GM19099 (cell line): ENCODE measurements around the gene TMEM175.

Experiments
- POLR2A ChIP-seq: IDR thresholded peaks from 3 replicates; pipeline ENCODE4 v1.6.1; 2011; ENCODE audit warnings: low read depth; ENCODE audit not compliant: insufficient read length; ENCODE audit errors: extremely low read depth

Gene TMEM175

DNA sequence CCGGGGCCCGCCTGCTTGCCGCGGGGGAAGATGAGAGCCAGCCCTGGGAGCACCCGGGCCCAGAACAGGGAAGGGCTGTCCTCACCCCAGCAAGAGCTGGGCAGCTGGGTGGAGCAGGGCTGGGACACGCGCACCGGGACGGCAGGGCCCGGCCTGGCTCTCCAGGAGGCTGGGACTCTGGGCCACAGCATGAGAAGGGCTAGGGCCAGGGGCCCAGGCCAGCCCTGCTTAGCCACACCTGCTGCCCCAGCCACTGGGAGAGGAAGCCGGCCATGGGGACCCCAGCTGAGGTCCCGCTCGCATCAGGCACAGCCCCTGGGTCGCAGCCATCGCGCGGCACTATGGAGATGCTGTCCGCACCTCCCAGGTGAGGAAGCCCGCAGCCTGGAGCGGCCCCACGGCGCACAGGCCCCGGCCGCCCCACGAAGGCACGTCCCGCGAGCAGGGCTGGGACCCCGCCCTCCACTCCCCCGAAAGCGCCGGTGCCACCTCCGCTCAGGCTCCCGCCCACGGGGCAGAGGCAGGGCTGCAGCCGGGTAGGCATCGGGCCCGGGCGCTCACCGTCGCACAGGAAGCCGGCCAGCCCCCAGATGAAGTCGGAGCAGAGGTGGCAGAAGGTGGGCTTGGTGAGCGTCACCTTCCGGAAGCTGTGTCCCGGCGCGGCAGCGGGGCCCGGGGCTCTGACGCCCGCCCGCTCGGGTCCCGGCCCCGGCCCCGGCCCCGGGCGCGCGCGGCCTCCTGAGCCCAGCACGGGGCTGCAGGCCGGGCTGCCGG lies 40.6 kb downstream of the TMEM175 start:
- TF ChIP-seq POLR2A, result peak; percentile 7

DNA sequence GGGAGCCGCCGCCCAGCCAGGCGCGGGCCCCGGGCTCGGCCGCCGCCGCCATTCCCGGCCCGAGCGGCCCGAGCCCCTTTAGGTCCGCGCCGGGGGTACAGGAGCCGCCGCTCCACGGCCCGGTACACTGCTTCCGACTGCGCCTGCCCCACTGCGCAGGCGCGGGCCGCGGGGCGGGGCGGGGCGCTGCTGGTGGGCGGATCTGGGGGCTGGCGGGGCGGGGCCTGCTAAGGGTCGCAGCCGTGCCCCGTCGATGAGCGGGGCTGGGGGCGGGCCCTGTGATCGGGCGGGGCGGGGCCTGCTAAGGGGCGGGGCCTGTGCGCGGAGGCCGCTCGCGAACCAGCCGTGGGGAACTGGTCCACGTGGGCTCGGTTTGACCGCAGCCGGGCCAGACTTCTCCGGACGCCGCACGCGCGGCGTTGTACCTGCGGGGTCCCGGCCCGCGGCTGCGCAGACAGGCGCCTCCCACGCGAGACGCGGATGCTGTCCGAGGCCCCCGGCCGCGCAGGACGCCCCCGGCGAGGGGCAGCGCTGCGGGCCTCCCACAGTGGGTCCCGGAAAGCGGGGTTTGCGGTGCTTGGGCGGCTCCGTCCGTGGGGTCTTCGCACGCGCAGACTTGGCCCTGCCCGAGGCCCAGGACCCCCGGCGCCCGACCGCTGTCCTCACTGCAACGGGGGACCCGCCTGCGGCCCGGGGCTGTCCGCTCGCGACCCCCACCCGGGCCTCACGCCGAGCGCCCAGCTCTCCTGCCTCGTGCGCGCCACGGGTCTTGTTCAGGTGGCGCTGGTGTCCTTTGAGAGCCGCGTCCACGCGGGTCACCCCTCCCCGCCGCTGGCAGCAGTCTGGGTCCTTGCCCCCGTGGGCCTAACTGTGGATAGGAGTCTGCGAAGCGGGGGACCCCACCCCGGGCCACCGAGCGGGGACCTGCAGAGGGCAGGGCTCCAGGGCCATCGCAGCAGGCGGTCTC lies 41.5 kb downstream of the TMEM175 start, which contains the start of gene DGKQ:
Gene DGKQ, minus strand, starts transcription at position 139 of the 967 bp plus-strand sequence. Its CDS starts 87 bp downstream, at position 52.
- TF ChIP-seq POLR2A, result peak; percentile 46

- TF ChIP-seq POLR2A, result no peak
Observed at GRCh38 chr4:974668-975067, 42.4 kb downstream of the TMEM175 start.

DNA sequence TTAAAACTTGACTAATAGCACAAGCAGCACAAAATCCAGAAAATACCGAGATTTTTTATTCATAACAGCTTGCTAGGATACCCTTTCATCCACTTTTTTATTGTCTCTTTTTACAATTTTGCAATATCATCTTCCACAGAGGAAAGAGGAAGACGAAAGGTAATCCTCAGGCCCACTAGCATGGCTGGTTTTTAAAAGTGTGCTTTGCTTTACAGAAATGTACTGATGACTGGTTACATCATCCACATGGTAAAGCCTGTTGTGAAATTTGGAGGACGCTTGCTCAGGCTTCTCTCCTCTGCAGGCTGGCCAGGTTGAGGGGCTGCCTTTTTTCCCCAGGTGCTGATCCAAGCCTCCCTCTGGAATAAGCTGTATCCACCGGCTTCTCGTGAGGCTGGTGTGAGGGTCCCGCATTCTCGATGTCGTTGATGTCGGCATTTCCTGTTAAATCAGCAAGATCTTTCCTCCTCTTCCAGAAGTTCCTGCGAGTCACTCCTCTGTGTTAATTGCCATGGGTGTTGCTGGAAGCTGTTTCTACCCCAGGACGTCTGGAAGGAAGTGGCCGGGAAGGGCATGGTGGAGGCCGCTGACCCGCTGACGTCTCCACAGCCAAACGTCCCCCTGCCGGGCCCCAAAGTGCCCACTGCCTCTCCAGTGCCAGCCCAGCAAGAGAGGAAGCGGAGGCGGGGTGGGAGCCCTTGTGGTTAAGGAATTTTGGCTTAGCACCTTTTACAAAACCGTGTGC lies 46.9 kb downstream of the TMEM175 start:
- TF ChIP-seq POLR2A, result no peak

DNA sequence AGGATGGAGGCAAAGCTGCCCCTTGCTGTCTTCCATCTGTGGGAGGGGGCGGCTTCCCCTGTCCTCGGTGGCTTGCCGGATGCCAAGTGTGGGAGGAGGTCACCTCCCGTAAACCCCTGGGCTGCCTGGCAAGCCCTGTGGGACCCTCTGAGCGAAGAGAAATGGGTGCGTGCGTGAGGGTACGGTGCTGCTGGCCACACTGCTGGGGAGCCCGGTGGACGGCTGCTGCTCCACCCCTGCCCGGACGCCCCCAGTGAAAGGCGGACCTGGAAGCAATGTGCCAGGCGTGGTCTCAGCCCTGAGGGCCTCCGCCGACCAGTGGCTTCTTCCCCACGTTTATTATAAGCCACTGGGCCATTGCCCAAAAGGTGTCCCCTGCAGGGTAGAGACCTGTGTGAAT lies 50.0 kb downstream of the TMEM175 start:
- no peak for TF ChIP-seq POLR2A

DNA sequence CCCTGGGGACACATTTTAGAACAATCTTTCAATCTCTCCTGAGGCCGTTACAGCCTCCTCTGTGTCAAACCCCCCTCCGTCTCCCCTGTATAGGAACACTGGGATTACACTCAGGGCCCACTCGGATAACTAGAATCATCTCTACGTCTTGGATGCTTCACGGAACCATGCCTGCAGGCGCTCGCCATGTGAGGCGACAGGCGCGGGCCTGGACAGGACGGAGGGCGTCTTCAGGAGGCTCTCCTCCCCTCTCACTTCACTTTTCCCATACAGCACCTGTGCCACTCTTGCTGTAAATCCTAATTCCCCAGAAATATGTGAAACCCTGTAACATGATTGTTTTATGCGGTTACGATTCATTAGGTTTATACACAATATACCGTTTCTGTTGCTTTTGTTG lies 50.6 kb downstream of the TMEM175 start:
- TF ChIP-seq POLR2A, result no peak

DNA sequence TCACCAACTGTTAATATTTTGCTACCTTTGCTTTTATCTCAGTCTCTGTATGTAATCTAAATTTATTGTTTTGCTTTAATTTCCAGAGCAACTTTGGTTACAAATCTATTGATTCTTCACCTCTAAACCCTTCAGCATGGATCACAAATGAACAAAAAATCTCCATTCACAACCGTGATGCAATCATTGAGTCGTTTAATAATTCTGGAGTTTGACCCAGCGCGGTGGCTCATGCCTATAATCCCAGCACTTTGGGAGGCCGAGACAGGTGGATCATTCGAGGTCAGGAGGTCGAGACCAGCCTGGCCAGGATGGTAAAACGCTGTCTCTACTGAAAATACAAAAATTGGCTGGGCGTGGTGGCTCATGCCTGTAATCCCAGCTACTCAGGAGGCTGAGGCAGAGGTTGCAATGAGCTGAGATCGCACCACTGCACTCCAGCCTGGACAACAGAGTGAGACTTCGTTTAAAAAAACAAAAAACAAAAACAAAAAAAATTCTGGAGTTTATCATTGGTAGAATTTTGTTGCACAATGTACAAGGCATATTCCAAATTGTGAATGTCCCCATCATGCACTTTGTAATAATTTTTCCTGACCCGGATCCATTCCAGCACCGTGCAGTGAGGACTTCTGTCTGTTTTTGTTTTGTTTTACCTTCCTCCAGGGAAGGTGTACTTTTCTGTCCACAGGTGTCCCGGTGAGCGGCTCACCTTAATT lies 52.2 kb downstream of the TMEM175 start:
- TF ChIP-seq POLR2A, result no peak

DNA sequence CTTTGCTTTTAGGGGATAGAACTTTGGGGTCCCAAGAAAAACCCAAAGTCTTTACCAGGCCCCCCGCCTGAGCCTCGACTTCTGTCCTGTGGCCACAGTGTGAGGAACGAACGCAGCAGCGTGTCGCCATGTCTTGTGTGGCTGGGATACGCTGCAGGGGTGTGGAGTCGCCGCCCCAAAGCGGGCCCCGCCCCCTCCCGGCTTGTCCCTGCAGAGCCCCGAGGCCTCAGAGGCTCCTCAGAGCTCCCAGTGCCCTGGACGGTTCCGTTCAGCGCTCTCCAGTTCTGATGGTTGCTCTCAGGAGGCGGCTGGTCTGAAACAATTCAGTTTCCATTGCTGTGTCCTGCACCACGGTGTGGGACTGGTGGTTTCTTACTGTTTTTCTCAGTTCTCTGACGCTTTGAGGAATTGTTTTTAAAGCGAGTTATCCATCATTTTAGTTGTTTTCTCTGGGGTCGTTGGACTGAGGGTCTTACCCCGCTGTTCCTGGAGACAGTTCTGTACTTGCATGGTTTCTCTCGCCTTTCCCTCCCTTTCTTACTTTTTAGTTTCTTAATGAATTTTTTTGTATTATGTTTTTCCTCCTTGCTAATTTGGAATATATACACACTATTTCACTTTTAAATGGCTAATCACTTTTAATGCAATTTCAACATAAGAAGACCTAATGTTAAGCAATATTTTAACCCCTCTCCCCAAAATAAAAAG lies 53.0 kb downstream of the TMEM175 start:
- TF ChIP-seq POLR2A, result no peak

GRCh38 chr4:986428-986878 lies 54.2 kb downstream of the TMEM175 start:
- TF ChIP-seq POLR2A, result no peak

DNA sequence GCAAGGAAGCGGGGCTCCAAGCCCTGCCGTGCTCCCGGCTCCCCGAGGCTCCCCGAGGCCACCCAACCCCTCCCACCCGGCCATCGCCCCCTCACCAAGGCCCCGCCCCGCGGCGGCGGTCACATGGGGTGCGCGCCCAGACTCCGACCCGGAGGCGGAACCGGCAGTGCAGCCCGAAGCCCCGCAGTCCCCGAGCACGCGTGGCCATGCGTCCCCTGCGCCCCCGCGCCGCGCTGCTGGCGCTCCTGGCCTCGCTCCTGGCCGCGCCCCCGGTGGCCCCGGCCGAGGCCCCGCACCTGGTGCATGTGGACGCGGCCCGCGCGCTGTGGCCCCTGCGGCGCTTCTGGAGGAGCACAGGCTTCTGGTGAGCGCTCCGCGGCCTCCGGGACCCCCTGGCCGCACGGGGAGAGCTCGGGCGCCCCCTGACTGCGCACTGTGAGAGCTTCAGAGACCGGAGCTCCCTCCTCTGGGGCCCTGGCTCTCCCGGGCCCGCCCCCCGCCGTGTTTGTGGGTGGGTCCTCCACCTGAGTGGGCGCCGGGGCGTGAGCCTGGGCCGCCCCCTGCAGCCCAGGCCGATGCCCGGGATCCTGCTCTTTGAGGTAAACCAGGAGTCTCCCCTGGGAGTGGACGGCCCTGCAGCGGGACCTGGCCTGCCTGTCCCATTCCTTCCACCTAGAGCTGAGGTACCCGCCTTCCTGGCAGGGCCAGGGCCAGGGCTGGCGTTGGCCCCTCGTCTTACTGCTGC lies 54.8 kb downstream of the TMEM175 start, which contains the start of gene IDUA:
Gene IDUA, plus strand, starts transcription at position 166 of the 745 bp plus-strand sequence. Its CDS starts 41 bp downstream, at position 207.
- peak; percentile 58 for TF ChIP-seq POLR2A

- TF ChIP-seq POLR2A, result no peak
Observed at GRCh38 chr4:987624-988513, 55.6 kb downstream of the TMEM175 start.
